HG03095 (cell line): ENCODE measurements around the gene RHOG.
"Not testable (repeated sequence)": the region's sequence is repeated elsewhere in the genome, so short reads cannot be mapped to it uniquely, and the experiment has no call there.

Experiments
- ATAC-seq: cut with Tn5 transposase; IDR thresholded peaks from one replicate; pipeline ENCODE4 v1.9.1; 2021; ENCODE audit warnings: moderate library complexity; ENCODE audit not compliant: unreplicated experiment

RHOG gene

GRCh38 chr11:3834664-3835461 lies 5.9 kb downstream of the RHOG start:
- ATAC-seq: no peak

GRCh38 chr11:3834349-3834663 lies 6.5 kb downstream of the RHOG start:
- ATAC-seq: no peak

- no peak for ATAC-seq
These were observed 7.3 kb downstream of the RHOG start for GRCh38 chr11:3833449-3833848.

GRCh38 chr11:3832816-3833215 lies 7.9 kb downstream of the RHOG start:
- no peak for ATAC-seq

- ATAC-seq: no peak
These were observed 9.2 kb downstream of the RHOG start for GRCh38 chr11:3831378-3832239.

- no peak for ATAC-seq
These were observed 10.0 kb downstream of the RHOG start for GRCh38 chr11:3830730-3831129.

- ATAC-seq: no peak
These were observed 10.7 kb downstream of the RHOG start for GRCh38 chr11:3830088-3830487.

- ATAC-seq: no peak
These were observed 13.1 kb downstream of the RHOG start for GRCh38 chr11:3827434-3828186.

GRCh38 chr11:3826721-3827120 lies 14.0 kb downstream of the RHOG start:
- no peak for ATAC-seq

GRCh38 chr11:3825473-3826154 lies 15.1 kb downstream of the RHOG start:
- ATAC-seq: no peak

- peak; percentile 83 for ATAC-seq
These were observed 15.9 kb downstream of the RHOG start for GRCh38 chr11:3824714-3825472.

GRCh38 chr11:3823762-3824506 lies 16.8 kb downstream of the RHOG start:
- ATAC-seq: no peak

- ATAC-seq: no peak
These were observed 17.5 kb downstream of the RHOG start for GRCh38 chr11:3823303-3823702.

GRCh38 chr11:3822312-3822711 lies 18.4 kb downstream of the RHOG start:
- ATAC-seq: no peak

GRCh38 chr11:3820971-3821370 lies 19.8 kb downstream of the RHOG start:
- no peak for ATAC-seq

GRCh38 chr11:3817181-3817800 lies 23.5 kb downstream of the RHOG start:
- no peak for ATAC-seq

- ATAC-seq: no peak
These were observed 24.1 kb downstream of the RHOG start for GRCh38 chr11:3816673-3817072.

- no peak for ATAC-seq
These were observed 24.9 kb downstream of the RHOG start for GRCh38 chr11:3815845-3816244.

GRCh38 chr11:3814832-3815231 lies 25.9 kb downstream of the RHOG start:
- not testable (repeated sequence) for ATAC-seq
